SK-N-SH (cell line): Measurements from ENCODE around the gene PRKN. TPM values are rescaled to one million over a fixed set of nuclear protein-coding genes. Genes with fewer than 3 reads are reported as not detected.

Experiments
- CTCF ChIA-PET: fragments of 300-600, 350-600 bp; formaldehyde crosslinking; extraction: SDS; loops from one replicate; lab custom pipeline; 2021; lab: Yijun Ruan, JAX
- POLR2A ChIA-PET: fragments of 350-600 bp; sonication (Branson Sonifier 250); formaldehyde crosslinking; extraction: SDS; loops from one replicate; lab custom pipeline; 2020; ENCODE audit warnings: antibody characterized with exemption, inconsistent platforms; lab: Yijun Ruan, JAX
- DNase-seq: peaks from one replicate; pipeline ENCODE4 v3.0.0; 2012
- H2AFZ ChIP-seq: fragments of 200-600 bp; sonication (generic); 2 replicates; pipeline ENCODE4 v1.8.1; 2016; ENCODE audit warnings: antibody characterized with exemption, mild to moderate bottlenecking, low read depth
- H3F3A ChIP-seq: fragments of 200-600 bp; sonication (generic); replicated peaks from 2 replicates; pipeline ENCODE3; 2016; ENCODE audit warnings: antibody characterized with exemption, mild to moderate bottlenecking; ENCODE audit not compliant: insufficient read depth
- H3K27ac ChIP-seq, 2 experiments: fragments of 200-500 bp in 1 of 2; fragments of 200-600 bp in 1 of 2; sonication (Bioruptor generic) in 1 of 2; sonication (generic), shearing (Covaris generic) in 1 of 2; 2 replicates each; pipeline versions ENCODE4 v1.5.1 to v1.6.1; 2014 to 2016; ENCODE audit warnings: low read depth in 2 of 2, inconsistent platforms in 1 of 2, low read length in 1 of 2, mild to moderate bottlenecking in 1 of 2, mixed read lengths in 1 of 2
- H3K27me3 ChIP-seq: fragments of 200-600 bp; sonication (generic), shearing (Covaris generic); 2 replicates; pipeline ENCODE4 v1.6.1; 2016; ENCODE audit warnings: mixed run types; ENCODE audit not compliant: insufficient read depth
- H3K36me3 ChIP-seq, 2 experiments: fragments of 200-500 bp in 1 of 2; fragments of 200-600 bp in 1 of 2; sonication (Bioruptor generic) in 1 of 2; sonication (generic) in 1 of 2; replicated peaks in 1 of 2; 2 replicates each; pipeline versions ENCODE3 to v1.5.1; 2014 to 2016; ENCODE audit warnings: low read length in 1 of 2, mild to moderate bottlenecking in 1 of 2; ENCODE audit not compliant: insufficient read depth in 2 of 2, control insufficient read depth in 1 of 2
- H3K4me1 ChIP-seq, 2 experiments: fragments of 200-500 bp in 1 of 2; fragments of 200-600 bp in 1 of 2; sonication (Bioruptor generic) in 1 of 2; sonication (generic), shearing (Covaris generic) in 1 of 2; 2 replicates each; pipeline versions ENCODE4 v1.5.1 to v1.6.1; 2014 to 2016; ENCODE audit warnings: low read depth in 1 of 2, low read length in 1 of 2, mixed run types in 1 of 2; ENCODE audit not compliant: insufficient read depth in 2 of 2, control insufficient read depth in 1 of 2
- H3K4me2 ChIP-seq: fragments of 200-600 bp; sonication (generic), shearing (Covaris generic); 2 replicates; pipeline ENCODE4 v1.6.1; 2017; ENCODE audit warnings: mixed run types
- H3K4me3 ChIP-seq, 2 experiments: fragments of 200-500 bp in 1 of 2; fragments of 200-600 bp in 1 of 2; sonication (Bioruptor generic) in 1 of 2; sonication (generic), shearing (Covaris generic) in 1 of 2; 2 replicates each; pipeline versions ENCODE4 v1.5.1 to v1.8.1; 2014 to 2016; ENCODE audit warnings: low read depth in 2 of 2, inconsistent platforms in 1 of 2, low read length in 1 of 2, mild to moderate bottlenecking in 1 of 2, mixed read lengths in 1 of 2, moderate library complexity in 1 of 2
- H3K79me2 ChIP-seq: fragments of 200-600 bp; sonication (generic); 2 replicates; pipeline ENCODE4 v1.8.1; 2017; ENCODE audit warnings: mild to moderate bottlenecking; ENCODE audit not compliant: insufficient read depth
- H3K9ac ChIP-seq: fragments of 200-600 bp; sonication (generic); 2 replicates; pipeline ENCODE4 v1.6.1; 2017; ENCODE audit warnings: mixed run types
- H3K9me2 ChIP-seq: fragments of 200-600 bp; sonication (generic); 2 replicates; pipeline ENCODE4 v1.6.1; 2017; ENCODE audit warnings: mixed run types
- H3K9me3 ChIP-seq: fragments of 200-600 bp; sonication (generic); 2 replicates; pipeline ENCODE4 v1.6.1; 2017; ENCODE audit warnings: mixed run types, mild to moderate bottlenecking, moderate library complexity
- H4K20me1 ChIP-seq: fragments of 200-600 bp; sonication (generic); 2 replicates; pipeline ENCODE4 v1.6.1; 2017; ENCODE audit warnings: mild to moderate bottlenecking, mixed run types; ENCODE audit not compliant: insufficient read depth
- CHD2 ChIP-seq: fragments of 150-350 bp; IDR thresholded peaks from 2 replicates; pipeline ENCODE4 v1.6.1; 2018; ENCODE audit warnings: low read length; ENCODE audit not compliant: partially characterized antibody
- ELF1 ChIP-seq: IDR thresholded peaks from 2 replicates; pipeline ENCODE4 v1.4.0; 2012
- EP300 ChIP-seq, 2 experiments: IDR thresholded peaks; 2 replicates each; pipeline versions ENCODE4 v1.4.0 to v1.6.1; 2012; ENCODE audit warnings: borderline replicate concordance in 1 of 2, low read depth in 1 of 2, low read length in 1 of 2
- EZH2phosphoT487 ChIP-seq: fragments of 200-600 bp; sonication (generic); IDR thresholded peaks from 2 replicates; pipeline ENCODE4 v1.6.1; 2017; ENCODE audit warnings: low read depth, mixed run types, mild to moderate bottlenecking, antibody characterized with exemption, moderate library complexity, borderline replicate concordance
- FOSL2 ChIP-seq: IDR thresholded peaks from 2 replicates; pipeline ENCODE4 v1.4.0; 2012; ENCODE audit warnings: low read depth, mild to moderate bottlenecking, moderate library complexity, borderline replicate concordance
- FOXJ3 ChIP-seq: sonication (generic); formaldehyde crosslinking; IDR thresholded peaks from 2 replicates; pipeline ENCODE4 v1.5.1; 2020; ENCODE audit warnings: mild to moderate bottlenecking, missing genetic modification reagents
- MXI1 ChIP-seq: IDR thresholded peaks from 2 replicates; pipeline ENCODE4 v1.6.1; 2012; ENCODE audit warnings: mild to moderate bottlenecking, low read depth, low read length, improper control_type of control experiment
- NRF1 ChIP-seq: IDR thresholded peaks from 2 replicates; pipeline ENCODE4 v1.6.1; 2012; ENCODE audit warnings: low read depth, mild to moderate bottlenecking, low read length
- POLR2AphosphoS5 ChIP-seq: IDR thresholded peaks from 2 replicates; pipeline ENCODE4 v1.6.1; 2012; ENCODE audit warnings: low read depth, low read length
- RAD21 ChIP-seq: IDR thresholded peaks from 2 replicates; pipeline ENCODE4 v1.6.1; 2012; ENCODE audit warnings: mild to moderate bottlenecking, low read length
- RFX5 ChIP-seq: IDR thresholded peaks from 2 replicates; pipeline ENCODE4 v1.6.1; 2012; ENCODE audit warnings: mild to moderate bottlenecking, improper control_type of control experiment, low read length
- SIN3A ChIP-seq: IDR thresholded peaks from 2 replicates; pipeline ENCODE4 v1.6.1; 2012; ENCODE audit warnings: low read depth, mild to moderate bottlenecking, low read length, moderate library complexity, borderline replicate concordance
- TEAD4 ChIP-seq: IDR thresholded peaks from 2 replicates; pipeline ENCODE4 v1.4.0; 2012; ENCODE audit warnings: mild to moderate bottlenecking, borderline replicate concordance; ENCODE audit not compliant: insufficient read depth
- WGBS: methylation state at CpG from one replicate; pipeline ENCODE4 v1.1.6; 2017; ENCODE audit warnings: low lambda C conversion rate; 5-methylcytosine and 5-hydroxymethylcytosine counted together
- polyA plus RNA-seq, 3 experiments: library from polyadenylated mRNA; depleted of rRNA; stranded (reverse); fragments of >200 nt; gene quantifications; 2 replicates each; pipeline ENCODE4 v1.2.3, GENCODE V29; 2012
- TF ChIP-seq, protein P1 (sequence below): IDR thresholded peaks from 2 replicates; pipeline ENCODE4 v1.6.1; 2012; ENCODE audit warnings: mild to moderate bottlenecking, low read depth, low read length, moderate library complexity
- TF ChIP-seq, protein P2 (sequence below): IDR thresholded peaks from 2 replicates; pipeline ENCODE4; 2012

Gene PRKN
- polyA plus RNA-seq, 1 of the 3 experiments (the other 2 are of a cell fraction) = 0.76 TPM

DNA sequence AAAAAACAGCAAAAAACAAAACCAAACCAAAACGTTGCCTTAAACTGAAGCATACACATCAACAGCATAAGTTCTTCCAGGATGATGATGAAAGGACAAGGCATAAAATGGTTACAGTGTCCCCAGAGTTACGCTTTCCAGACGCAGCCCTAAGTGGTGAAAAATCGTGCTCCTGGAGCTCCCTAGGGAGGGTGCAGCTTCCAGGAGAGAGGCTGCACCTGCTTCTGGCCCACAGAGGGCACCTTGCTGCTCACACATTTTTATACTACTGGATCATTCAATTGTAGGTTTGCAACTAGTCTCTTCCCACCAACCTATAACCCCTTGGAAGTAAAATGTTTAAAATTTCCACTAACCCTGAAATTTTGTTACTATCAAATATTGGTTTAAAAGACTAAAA lies 115.0 kb downstream of the PRKN start (continued):
- TF ChIP-seq RFX5 (no peak), POLR2AphosphoS5 (no peak), ELF1 (no peak), EP300 (IDR thresholded peaks at IDR 0.05; ENCODE audit: borderline replicate concordance in 1 of 2, low read depth in 1 of 2, low read length in 1 of 2) (no peak)
- TF ChIP-seq, protein P1, sequence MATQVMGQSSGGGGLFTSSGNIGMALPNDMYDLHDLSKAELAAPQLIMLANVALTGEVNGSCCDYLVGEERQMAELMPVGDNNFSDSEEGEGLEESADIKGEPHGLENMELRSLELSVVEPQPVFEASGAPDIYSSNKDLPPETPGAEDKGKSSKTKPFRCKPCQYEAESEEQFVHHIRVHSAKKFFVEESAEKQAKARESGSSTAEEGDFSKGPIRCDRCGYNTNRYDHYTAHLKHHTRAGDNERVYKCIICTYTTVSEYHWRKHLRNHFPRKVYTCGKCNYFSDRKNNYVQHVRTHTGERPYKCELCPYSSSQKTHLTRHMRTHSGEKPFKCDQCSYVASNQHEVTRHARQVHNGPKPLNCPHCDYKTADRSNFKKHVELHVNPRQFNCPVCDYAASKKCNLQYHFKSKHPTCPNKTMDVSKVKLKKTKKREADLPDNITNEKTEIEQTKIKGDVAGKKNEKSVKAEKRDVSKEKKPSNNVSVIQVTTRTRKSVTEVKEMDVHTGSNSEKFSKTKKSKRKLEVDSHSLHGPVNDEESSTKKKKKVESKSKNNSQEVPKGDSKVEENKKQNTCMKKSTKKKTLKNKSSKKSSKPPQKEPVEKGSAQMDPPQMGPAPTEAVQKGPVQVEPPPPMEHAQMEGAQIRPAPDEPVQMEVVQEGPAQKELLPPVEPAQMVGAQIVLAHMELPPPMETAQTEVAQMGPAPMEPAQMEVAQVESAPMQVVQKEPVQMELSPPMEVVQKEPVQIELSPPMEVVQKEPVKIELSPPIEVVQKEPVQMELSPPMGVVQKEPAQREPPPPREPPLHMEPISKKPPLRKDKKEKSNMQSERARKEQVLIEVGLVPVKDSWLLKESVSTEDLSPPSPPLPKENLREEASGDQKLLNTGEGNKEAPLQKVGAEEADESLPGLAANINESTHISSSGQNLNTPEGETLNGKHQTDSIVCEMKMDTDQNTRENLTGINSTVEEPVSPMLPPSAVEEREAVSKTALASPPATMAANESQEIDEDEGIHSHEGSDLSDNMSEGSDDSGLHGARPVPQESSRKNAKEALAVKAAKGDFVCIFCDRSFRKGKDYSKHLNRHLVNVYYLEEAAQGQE = no peak

DNA sequence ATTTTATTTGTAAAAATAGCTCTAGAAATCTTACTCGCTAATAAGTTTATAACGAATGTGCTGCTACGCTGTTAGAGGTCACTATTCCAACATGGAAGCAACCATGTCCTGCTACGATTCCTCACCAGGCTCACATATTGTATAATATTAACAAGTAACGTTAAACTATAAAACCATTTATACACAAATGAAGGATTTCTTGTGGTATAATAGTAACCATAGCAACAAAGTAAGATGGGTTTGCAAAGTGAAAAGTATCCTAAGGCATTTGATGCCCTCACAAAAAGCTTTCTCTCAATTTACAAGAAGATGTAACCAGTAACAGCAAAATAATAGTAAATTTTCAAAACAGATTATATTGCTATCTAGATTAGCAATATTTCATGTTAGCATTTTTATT lies 117.2 kb downstream of the PRKN start:
- Histone ChIP-seq H3K9me2 (no peaks in the 10 kb centered on the region), H3K9ac (no peak overlapping the region), H3K9me3 (no peaks in the 10 kb centered on the region), H3K4me2 (no peak overlapping the region), H3K27ac (no peak overlapping the region), H3K4me1 (no peaks in the 10 kb centered on the region; a peak in 1 of 4 replicates), H3K27me3 (no peaks in the 10 kb centered on the region), H3K36me3 (no peaks in the 10 kb centered on the region), H3F3A (no peaks in the 10 kb centered on the region), H3K4me3 (no peak overlapping the region), H4K20me1 (no peaks in the 10 kb centered on the region), H2AFZ (no peak overlapping the region), H3K79me2 (no peaks in the 10 kb centered on the region)
- DNase-seq = no peak
- 86% methylated on average over 5 of the region's 5 CpGs for WGBS
- POLR2A ChIA-PET = no interaction called here
- TF ChIP-seq FOXJ3 (CRISPR knock-in tag) = no peak
- no peak for TF ChIP-seq CHD2
- TF ChIP-seq FOSL2 = no peak
- TF ChIP-seq RFX5 = no peak
- TF ChIP-seq RAD21 = no peak
- no peak for TF ChIP-seq TEAD4
- no peak for TF ChIP-seq EZH2phosphoT487
- CTCF ChIA-PET = no interaction called here

DNA sequence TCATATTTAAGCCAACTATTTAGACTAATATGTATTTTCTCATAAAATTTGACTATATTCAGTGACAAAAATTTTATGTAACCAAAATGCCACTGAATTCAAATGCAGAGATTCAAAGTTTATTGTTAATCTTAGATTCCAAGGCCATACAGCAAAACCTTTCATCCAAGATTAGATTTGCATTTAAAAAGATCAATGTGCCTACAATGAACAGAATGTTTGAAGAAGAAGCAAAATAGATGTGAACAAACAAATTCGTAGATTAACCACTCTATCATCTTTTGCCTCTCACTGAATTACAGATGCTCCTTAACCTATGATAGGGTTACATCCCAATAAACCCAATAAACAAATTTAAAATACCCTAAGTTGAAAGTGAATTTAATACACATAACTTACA lies 121.7 kb downstream of the PRKN start:
- Histone ChIP-seq H4K20me1 (no peaks in the 10 kb centered on the region), H3K4me2 (no peak overlapping the region), H3K36me3 (no peaks in the 10 kb centered on the region), H3K9me3 (no peaks in the 10 kb centered on the region), H3K79me2 (no peaks in the 10 kb centered on the region), H3K4me1 (no peaks in the 10 kb centered on the region; a peak in 1 of 4 replicates), H2AFZ (no peak overlapping the region), H3K27ac (no peak overlapping the region), H3K9me2 (no peaks in the 10 kb centered on the region), H3F3A (no peaks in the 10 kb centered on the region), H3K27me3 (no peaks in the 10 kb centered on the region), H3K9ac (no peak overlapping the region), H3K4me3 (no peak overlapping the region)
- no peak for TF ChIP-seq SIN3A
- TF ChIP-seq, protein P1 = no peak
- TF ChIP-seq NRF1 = no peak
- no peak for TF ChIP-seq MXI1
- TF ChIP-seq, protein P2, sequence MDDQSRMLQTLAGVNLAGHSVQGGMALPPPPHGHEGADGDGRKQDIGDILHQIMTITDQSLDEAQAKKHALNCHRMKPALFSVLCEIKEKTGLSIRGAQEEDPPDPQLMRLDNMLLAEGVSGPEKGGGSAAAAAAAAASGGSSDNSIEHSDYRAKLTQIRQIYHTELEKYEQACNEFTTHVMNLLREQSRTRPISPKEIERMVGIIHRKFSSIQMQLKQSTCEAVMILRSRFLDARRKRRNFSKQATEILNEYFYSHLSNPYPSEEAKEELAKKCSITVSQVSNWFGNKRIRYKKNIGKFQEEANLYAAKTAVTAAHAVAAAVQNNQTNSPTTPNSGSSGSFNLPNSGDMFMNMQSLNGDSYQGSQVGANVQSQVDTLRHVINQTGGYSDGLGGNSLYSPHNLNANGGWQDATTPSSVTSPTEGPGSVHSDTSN = no peak
- DNase-seq = no peak
- CTCF ChIA-PET = no interaction called here
- POLR2A ChIA-PET = no interaction called here
- 22% methylated on average over 1 of the region's 1 CpG for WGBS
